Skeletal muscle tissue (tissue), 4 donors: ENCODE data around the gene MRPS25. TPM values are rescaled to one million over a fixed set of nuclear protein-coding genes. Genes with fewer than 3 reads are reported as not detected.

ENCODE experiments used
- H3K27ac ChIP-seq: one replicate; pipeline ENCODE4 v1.7.0; 2013; ENCODE audit warnings: mild to moderate bottlenecking, low read depth, low read length, inconsistent platforms
- H3K27me3 ChIP-seq, 3 donors: one replicate each; pipeline ENCODE4 v1.7.0; 2013; ENCODE audit warnings: low read length in 3 of 3; ENCODE audit not compliant: control insufficient read depth in 3 of 3, insufficient read depth in 3 of 3
- H3K36me3 ChIP-seq, 3 donors: one replicate each; pipeline ENCODE4 v1.7.0; 2013; ENCODE audit warnings: low read length in 3 of 3; ENCODE audit not compliant: control insufficient read depth in 3 of 3, insufficient read depth in 3 of 3
- H3K4me1 ChIP-seq, 3 donors: one replicate each; pipeline ENCODE4 v1.7.0; 2013; ENCODE audit warnings: low read length in 3 of 3, mild to moderate bottlenecking in 3 of 3; ENCODE audit not compliant: control insufficient read depth in 3 of 3, insufficient read depth in 3 of 3
- H3K4me3 ChIP-seq, 3 donors: one replicate each; pipeline ENCODE4 v1.7.0; 2013; ENCODE audit warnings: low read length in 3 of 3
- H3K9ac ChIP-seq, 3 donors: one replicate each; pipeline ENCODE4 v1.7.0; 2013; ENCODE audit warnings: low read length in 3 of 3, mild to moderate bottlenecking in 3 of 3, moderate library complexity in 2 of 3, low read depth in 1 of 3
- H3K9me3 ChIP-seq, 3 donors: one replicate each; pipeline ENCODE4 v1.7.0; 2013; ENCODE audit warnings: low read length in 3 of 3; ENCODE audit not compliant: control insufficient read depth in 3 of 3
- total RNA-seq: library from RNA; depleted of rRNA; stranded (reverse); fragments of >200 nt; gene quantifications from one replicate; pipeline ENCODE4 v1.2.3, GENCODE V29; 2014
- donor health status: Osteomylitis.

Gene MRPS25
- total RNA-seq, 1 donor from 2014 or later, result 8.4 TPM

- Histone ChIP-seq H3K4me3 (peak overlapping the region; percentile 91 to 96 (median 93)), H3K4me1 (peaks cover 13 to 20% (median 17%) of the 10 kb centered on the region in 3 donors), H3K9me3 (no peaks in the 10 kb centered on the region), H3K27me3 (no peaks in the 10 kb centered on the region), H3K27ac (peak overlapping the region; percentile 95), H3K9ac (peak overlapping the region; percentile 92 to 98 (median 96)), H3K36me3 (peaks cover 0 to 4% (median 2%) of the 10 kb centered on the region in 3 donors)
Measured at GRCh38 chr3:15064299-15064834, 748 bp downstream of the MRPS25 start.

DNA sequence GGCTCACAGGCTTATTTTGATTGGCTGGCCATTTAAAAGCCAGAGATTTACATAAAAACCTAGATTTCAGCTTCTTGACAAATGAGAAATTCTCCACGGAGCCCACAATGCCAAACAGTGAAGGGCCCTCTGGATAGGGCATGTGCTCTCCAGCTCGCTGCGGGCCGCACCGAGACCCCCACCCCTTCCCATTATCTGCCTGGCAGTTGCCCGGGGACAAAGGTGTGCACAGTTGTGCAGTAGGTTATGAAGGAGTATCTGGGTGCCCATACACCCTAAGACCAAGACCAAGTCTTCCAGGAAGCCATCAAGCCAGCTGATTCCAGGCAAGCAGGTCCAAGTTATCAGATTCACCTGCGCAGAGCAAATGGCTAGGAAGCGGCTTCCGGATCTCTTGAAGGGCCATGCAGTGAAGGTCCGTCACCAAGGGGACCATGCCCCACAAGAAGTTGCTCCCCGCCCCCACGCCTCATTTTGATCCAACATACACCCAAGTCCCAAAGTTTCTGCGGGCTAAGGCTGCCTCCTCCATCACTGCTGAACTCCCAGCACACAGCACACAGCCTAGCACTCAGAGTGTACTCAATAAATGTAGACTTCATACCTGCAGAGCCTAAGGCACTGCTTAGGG lies 1.3 kb downstream of the MRPS25 start:
- Histone ChIP-seq H3K9ac (peak overlapping the region; percentile 92 to 98 (median 96)), H3K9me3 (no peaks in the 10 kb centered on the region), H3K27me3 (no peaks in the 10 kb centered on the region), H3K36me3 (peaks cover 5 to 9% (median 7%) of the 10 kb centered on the region in 3 donors), H3K27ac (peak overlapping the region; percentile 95), H3K4me1 (peaks cover 13 to 20% (median 17%) of the 10 kb centered on the region in 3 donors), H3K4me3 (peak overlapping the region; percentile 91 to 96 (median 93))

DNA sequence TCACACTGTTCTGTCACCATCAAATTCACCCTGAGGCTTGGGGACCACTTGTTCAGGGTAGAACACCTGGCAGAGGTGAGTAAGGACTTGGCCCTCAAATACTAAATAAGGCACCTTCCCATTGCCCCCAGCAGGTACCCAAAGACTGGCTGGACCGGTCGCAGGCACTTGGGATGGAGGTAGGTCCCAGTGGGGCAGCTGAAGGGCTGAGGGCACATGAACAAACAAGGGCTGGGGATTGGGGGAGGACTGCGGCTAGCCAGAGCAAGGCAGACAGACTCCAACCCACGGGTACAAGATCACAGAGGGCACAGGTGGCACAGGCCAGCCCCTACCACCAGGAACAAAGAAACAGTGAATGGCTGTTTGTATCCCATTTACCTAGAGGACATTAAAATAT lies 1.9 kb downstream of the MRPS25 start:
- H3K4me3 ChIP-seq, result no peak overlapping the region
- H3K9me3 ChIP-seq, result no peaks in the 10 kb centered on the region
- H3K4me1 ChIP-seq, result peaks cover 13 to 20% (median 17%) of the 10 kb centered on the region in 3 donors
- H3K9ac ChIP-seq, result peak overlapping the region in 2 of 3 donors; percentile 92 to 98
- no peaks in the 10 kb centered on the region for H3K27me3 ChIP-seq
- H3K27ac ChIP-seq, result no peak overlapping the region
- peaks cover 5 to 15% (median 12%) of the 10 kb centered on the region in 3 donors for H3K36me3 ChIP-seq

DNA sequence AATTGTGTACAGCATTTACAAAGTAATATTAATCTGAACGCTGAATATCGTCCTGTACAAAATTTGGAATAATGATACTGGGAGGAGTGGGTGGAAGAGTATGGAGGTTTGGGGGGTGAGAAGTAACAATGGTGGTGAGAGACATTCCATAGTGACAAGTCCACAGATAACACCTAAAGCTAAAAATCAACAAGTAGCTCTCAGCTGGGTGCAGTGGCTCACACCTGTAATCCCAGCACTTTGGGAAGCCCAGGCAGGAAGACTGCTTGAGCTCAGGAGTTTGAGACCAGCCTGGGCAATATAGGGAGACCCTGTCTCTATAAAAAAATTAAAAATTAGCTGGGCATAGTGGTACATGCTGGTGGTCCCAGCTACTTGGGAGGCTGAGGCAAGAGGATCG lies 5.1 kb downstream of the MRPS25 start:
- Histone ChIP-seq H3K4me1 (peaks cover 13 to 17% (median 15%) of the 10 kb centered on the region in 3 donors), H3K36me3 (peaks cover 20 to 30% (median 26%) of the 10 kb centered on the region in 3 donors), H3K27me3 (no peaks in the 10 kb centered on the region), H3K4me3 (no peak overlapping the region), H3K27ac (no peak overlapping the region), H3K9ac (no peak overlapping the region), H3K9me3 (no peaks in the 10 kb centered on the region)

GRCh38 chr3:15056676-15057404 lies 8.3 kb downstream of the MRPS25 start:
- Histone ChIP-seq H3K9ac (no peak overlapping the region), H3K9me3 (no peaks in the 10 kb centered on the region), H3K36me3 (peaks cover 34 to 48% (median 40%) of the 10 kb centered on the region in 3 donors), H3K27ac (no peak overlapping the region), H3K27me3 (no peaks in the 10 kb centered on the region), H3K4me1 (no peaks in the 10 kb centered on the region), H3K4me3 (no peak overlapping the region)

- Histone ChIP-seq H3K9me3 (no peaks in the 10 kb centered on the region), H3K27me3 (no peaks in the 10 kb centered on the region), H3K27ac (no peak overlapping the region), H3K4me3 (no peak overlapping the region), H3K4me1 (no peaks in the 10 kb centered on the region), H3K36me3 (peaks cover 43 to 56% (median 46%) of the 10 kb centered on the region in 3 donors), H3K9ac (no peak overlapping the region)
Measured at GRCh38 chr3:15055019-15055557, 10.0 kb downstream of the MRPS25 start.

DNA sequence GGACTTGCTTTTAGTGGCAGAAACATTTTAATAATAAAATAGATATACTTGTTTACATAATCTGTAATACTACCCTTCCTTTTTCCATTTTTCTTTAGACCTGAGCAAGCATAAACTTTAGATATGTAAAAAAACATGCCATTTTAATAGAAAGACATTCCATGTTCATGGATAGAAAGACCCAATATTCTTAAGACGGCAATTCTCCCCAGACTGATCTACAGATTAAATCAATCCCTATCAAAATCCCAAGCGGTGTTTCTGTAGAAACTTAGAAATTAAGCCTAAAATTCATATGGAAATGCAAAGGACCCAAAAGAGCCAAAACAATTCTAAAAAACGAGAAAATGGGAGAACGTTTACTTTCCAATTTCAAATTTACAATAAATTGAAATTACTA lies 11.6 kb downstream of the MRPS25 start:
- H3K4me3 ChIP-seq, result no peak overlapping the region
- no peak overlapping the region for H3K9ac ChIP-seq
- H3K9me3 ChIP-seq, result no peaks in the 10 kb centered on the region
- H3K27ac ChIP-seq, result no peak overlapping the region
- H3K36me3 ChIP-seq, result peaks cover 46 to 63% (median 52%) of the 10 kb centered on the region in 3 donors
- H3K27me3 ChIP-seq, result no peaks in the 10 kb centered on the region
- no peaks in the 10 kb centered on the region for H3K4me1 ChIP-seq

- Histone ChIP-seq H3K9ac (no peak overlapping the region), H3K36me3 (peaks cover 44 to 64% (median 56%) of the 10 kb centered on the region in 3 donors), H3K4me3 (no peak overlapping the region), H3K27ac (no peak overlapping the region), H3K27me3 (no peaks in the 10 kb centered on the region), H3K9me3 (no peaks in the 10 kb centered on the region), H3K4me1 (no peaks in the 10 kb centered on the region)
Measured at GRCh38 chr3:15052335-15053242, 12.5 kb downstream of the MRPS25 start.

- Histone ChIP-seq H3K9me3 (no peaks in the 10 kb centered on the region), H3K4me3 (no peak overlapping the region), H3K27ac (no peak overlapping the region), H3K27me3 (no peaks in the 10 kb centered on the region), H3K4me1 (no peaks in the 10 kb centered on the region), H3K36me3 (peaks cover 45 to 65% (median 55%) of the 10 kb centered on the region in 3 donors), H3K9ac (no peak overlapping the region)
Measured at GRCh38 chr3:15051531-15051930, 13.6 kb downstream of the MRPS25 start.
